T-helper 2 cell (primary cell): ENCODE data around the gene SMG7.

Experiments
- DNase-seq, 5 experiments: peaks; one replicate each; pipeline versions ENCODE4 v3.0.0 to v3.0.0-alpha.2; 2012 to 2022

SMG7 gene

GRCh38 chr1:183515002-183515689 lies 42.8 kb downstream of the SMG7 start:
- DNase-seq, result no peak

DNA sequence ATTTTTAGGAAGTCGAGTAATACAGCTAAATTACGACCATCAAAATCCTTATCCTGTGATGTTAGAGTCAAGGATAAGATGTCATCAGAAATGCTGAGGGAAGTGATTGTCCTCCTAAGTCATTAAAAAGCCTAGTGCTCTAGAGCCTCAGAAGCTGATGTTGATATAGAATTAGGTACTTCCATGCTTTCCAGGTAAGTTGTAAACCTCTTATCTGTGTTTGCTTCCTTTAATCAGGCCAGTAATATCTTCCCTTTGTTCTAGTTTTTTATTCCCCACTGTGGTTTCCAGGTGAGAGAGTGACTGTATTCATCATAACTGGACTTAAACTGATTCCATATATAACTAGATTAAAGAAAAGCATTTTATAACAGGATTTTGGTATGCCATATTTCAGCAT lies 44.4 kb downstream of the SMG7 start:
- DNase-seq, result no peak

DNA sequence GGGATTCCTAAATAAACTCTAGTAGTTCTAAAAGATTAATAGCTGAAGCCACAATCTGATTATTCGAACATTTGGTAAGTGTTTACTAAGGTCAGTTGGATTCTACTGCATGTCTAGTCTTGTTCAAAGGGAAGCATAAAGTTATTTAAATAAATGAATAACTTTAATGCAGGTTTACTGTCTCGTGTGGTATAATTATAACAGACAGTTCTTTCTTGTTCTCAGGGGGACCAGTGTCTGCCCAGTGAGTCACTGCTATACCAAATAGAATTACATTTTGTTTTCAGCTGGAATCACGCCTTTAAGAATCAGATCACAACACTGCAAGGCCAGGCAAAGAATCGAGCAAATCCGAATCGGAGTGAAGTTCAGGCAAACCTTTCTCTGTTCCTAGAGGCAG lies 45.1 kb downstream of the SMG7 start:
- no peak for DNase-seq

DNA sequence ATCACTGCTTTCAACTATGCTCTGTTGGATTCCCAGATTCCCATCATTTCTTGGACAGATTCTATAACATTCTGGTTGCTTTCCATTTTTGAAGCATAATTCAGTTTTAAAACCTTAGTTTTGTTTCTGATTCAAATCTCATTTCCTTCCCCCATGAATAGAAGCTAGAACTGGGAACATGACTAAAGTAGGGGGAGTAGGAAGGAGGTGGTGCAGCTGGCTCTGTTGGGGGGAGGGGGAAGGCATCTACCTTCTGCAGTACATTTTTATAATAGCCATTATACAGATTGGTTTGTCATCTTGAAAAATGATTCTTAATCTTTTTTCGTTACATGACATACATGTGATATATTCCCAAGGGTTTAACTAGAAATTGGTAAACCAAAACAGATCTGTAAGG lies 48.1 kb downstream of the SMG7 start:
- no peak for DNase-seq

DNA sequence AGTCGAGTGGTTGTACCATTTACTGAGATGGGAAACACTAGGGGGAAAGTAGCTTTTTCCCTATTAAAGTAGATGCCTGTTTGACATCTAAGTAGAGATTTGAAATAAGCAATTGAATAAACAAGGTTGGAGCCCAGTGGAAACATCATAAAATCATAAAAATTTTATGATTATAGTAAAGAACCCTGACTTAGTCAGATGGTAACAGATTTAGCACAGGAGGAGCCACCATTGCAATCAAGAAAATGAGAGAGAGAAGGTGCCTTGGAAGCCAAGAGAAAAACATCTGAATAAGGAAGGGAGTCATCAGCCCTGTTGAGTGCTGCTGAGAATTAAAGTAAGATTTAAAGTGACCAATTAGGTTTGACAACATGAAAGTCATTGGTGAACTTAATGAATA lies 49.8 kb downstream of the SMG7 start:
- DNase-seq, result no peak

- DNase-seq, result no peak
Observed at GRCh38 chr1:183528577-183528976, 56.3 kb downstream of the SMG7 start.

- no peak for DNase-seq
Observed at GRCh38 chr1:183533617-183534174, 61.4 kb downstream of the SMG7 start.

DNA sequence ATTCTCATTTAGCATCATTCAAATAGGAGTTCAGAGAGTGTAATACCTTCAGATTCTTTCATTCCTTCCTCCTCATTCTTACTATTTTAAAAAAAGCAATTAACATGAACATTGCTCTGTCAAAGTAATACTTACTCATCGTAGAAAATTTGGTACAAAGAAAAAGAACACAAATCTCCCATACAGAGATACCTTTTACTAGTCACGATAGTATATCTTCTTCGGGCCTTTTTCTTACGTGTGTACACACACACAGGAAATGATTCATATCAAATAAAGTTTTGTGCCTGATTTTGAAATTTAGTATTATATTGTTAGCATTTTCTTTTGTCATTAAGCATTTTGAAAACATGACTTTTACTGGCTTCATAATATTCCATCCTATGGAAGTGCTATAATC lies 65.1 kb downstream of the SMG7 start:
- DNase-seq, result peak in 1 of 5 experiments; percentile 5

- DNase-seq, result peak in 2 of 5 experiments; percentile 13 to 67
Observed at GRCh38 chr1:183543619-183544204, 71.4 kb downstream of the SMG7 start.

- DNase-seq, result no peak
Observed at GRCh38 chr1:183544598-183545297, 72.4 kb downstream of the SMG7 start.

GRCh38 chr1:183546427-183546826 lies 74.1 kb downstream of the SMG7 start:
- DNase-seq, result no peak

GRCh38 chr1:183548116-183548515 lies 75.8 kb downstream of the SMG7 start:
- DNase-seq, result no peak

GRCh38 chr1:183550915-183551314 lies 78.6 kb downstream of the SMG7 start:
- DNase-seq, result no peak

- DNase-seq, result no peak
Observed at GRCh38 chr1:183551924-183552323, 79.6 kb downstream of the SMG7 start.

DNA sequence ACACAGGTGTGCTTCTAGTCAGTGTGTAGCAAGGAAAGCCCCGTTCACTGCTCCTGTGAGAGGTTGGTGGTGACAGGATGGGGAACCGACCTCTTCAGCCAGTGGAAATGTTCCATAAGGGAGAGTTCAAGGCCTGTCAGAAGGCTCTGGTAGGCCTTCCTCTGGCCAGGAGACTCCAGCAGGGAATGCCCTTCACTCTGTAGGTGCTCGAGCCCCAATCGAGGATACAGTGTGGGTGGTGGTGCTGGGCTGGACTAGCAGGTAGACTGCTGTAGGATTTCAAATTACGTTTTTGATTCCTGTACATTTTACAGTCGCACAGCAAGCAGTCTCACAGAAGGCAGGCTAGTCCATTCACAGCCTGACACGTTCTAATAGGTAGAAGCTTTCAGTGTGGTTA lies 80.1 kb downstream of the SMG7 start:
- DNase-seq, result no peak

- DNase-seq, result no peak
Observed at GRCh38 chr1:183552891-183553290, 80.6 kb downstream of the SMG7 start.

DNA sequence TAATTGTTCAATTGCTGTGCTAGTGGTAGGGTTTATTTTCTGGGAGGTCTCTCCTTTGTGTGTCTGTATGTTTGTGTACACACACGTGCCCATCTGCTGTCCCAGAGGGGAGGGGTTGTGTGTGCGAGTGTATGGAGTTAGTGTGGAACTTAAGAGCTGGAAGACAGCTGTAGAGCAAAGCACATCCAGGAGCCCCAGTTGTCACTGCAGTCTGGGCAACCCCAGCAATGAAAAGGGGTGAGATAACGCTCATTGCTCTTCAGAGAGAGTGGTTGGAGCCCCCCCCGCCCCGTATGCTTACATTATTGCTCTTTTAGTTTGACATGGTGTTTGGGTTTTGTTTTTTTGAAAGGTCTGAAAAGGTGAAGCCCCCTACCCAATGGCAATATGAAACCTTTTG lies 81.0 kb downstream of the SMG7 start:
- no peak for DNase-seq

- no peak for DNase-seq
Observed at GRCh38 chr1:183553764-183554163, 81.5 kb downstream of the SMG7 start.

GRCh38 chr1:183554577-183554976 lies 82.3 kb downstream of the SMG7 start:
- no peak for DNase-seq

- DNase-seq, result no peak
Observed at GRCh38 chr1:183559061-183559460, 86.8 kb downstream of the SMG7 start.

- DNase-seq, result no peak
Observed at GRCh38 chr1:183562701-183563100, 90.4 kb downstream of the SMG7 start.

GRCh38 chr1:183565261-183565660 lies 93.0 kb downstream of the SMG7 start:
- no peak for DNase-seq

GRCh38 chr1:183566026-183566425 lies 93.7 kb downstream of the SMG7 start:
- DNase-seq, result no peak

DNA sequence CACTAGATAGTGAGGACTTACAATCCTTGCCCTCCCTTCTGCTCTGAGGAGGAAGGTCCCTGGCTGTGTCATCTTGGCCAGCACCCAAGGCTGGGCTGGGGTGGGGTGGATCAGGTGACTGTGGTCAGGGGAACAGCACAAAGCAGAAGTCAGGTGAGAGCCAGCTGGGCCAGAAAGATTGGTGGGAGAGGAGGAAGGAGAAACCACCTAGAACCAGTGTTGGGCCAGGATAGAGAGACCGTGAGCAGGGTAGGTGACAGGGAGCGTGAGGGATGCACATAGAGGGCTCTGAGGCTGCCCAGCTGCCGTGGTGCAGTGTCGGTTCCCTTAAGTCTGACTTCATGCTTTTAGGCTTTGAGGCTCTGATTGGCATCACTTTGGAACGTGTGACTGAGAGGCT lies 95.3 kb downstream of the SMG7 start:
- DNase-seq, result no peak
